CD14-positive monocyte (primary cell): Measurements from ENCODE around the gene FSTL1. TPM values are rescaled to one million over a fixed set of nuclear protein-coding genes. Genes with fewer than 3 reads are reported as not detected.

ENCODE experiments used
- DNase-seq, 3 donors: peaks; one replicate each; pipeline ENCODE4 v3.0.0-alpha.2; 2011 to 2022
- H2AFZ ChIP-seq: 2 replicates; pipeline ENCODE4 v1.6.0; 2012; ENCODE audit warnings: mild to moderate bottlenecking, low read depth, low read length, inconsistent platforms; ENCODE audit not compliant: insufficient read depth, poor library complexity, severe bottlenecking
- H3K27ac ChIP-seq, 2 donors: 1 replicate in 1 of 2; 2 replicates in 1 of 2; pipeline ENCODE4 v1.5.1; 2012 to 2013; ENCODE audit warnings: low read length in 2 of 2, control low read depth in 1 of 2, inconsistent platforms in 1 of 2, low read depth in 1 of 2, mild to moderate bottlenecking in 1 of 2
- H3K27me3 ChIP-seq, 2 donors: one replicate each; pipeline versions ENCODE4 v1.6.0 to v1.6.1; 2011 to 2013; ENCODE audit warnings: low read length in 2 of 2; ENCODE audit not compliant: control insufficient read depth in 2 of 2, insufficient read depth in 2 of 2
- H3K36me3 ChIP-seq, 2 donors: replicated peaks in 1 of 2; 1 replicate in 1 of 2; 2 replicates in 1 of 2; pipeline versions ENCODE4 v1.5.1 to v1.6.1; 2012 to 2013; ENCODE audit warnings: low read length in 2 of 2, control low read depth in 1 of 2, inconsistent platforms in 1 of 2, mild to moderate bottlenecking in 1 of 2; ENCODE audit not compliant: insufficient read depth in 2 of 2, control insufficient read depth in 1 of 2
- H3K4me1 ChIP-seq, 2 donors: 1 replicate in 1 of 2; 2 replicates in 1 of 2; pipeline versions ENCODE4 v1.5.1 to v1.6.1; 2012 to 2013; ENCODE audit warnings: low read length in 2 of 2, control low read depth in 1 of 2, inconsistent platforms in 1 of 2, mild to moderate bottlenecking in 1 of 2, moderate library complexity in 1 of 2; ENCODE audit not compliant: insufficient read depth in 2 of 2, control insufficient read depth in 1 of 2
- H3K4me2 ChIP-seq: replicated peaks from 2 replicates; pipeline ENCODE3; 2012; ENCODE audit warnings: low read length, moderate library complexity, mild to moderate bottlenecking; ENCODE audit not compliant: poor library complexity, severe bottlenecking; ENCODE audit errors: extremely low read depth
- H3K4me3 ChIP-seq, 3 experiments: fragments of 200-600 bp in 1 of 3; sonication (generic) in 1 of 3; replicated peaks in 1 of 3; 1 replicate in 2 of 3; 2 replicates in 1 of 3; pipeline ENCODE4 v1.5.1; 2011 to 2013; ENCODE audit warnings: low read length in 3 of 3, mild to moderate bottlenecking in 3 of 3, control low read depth in 2 of 3, low read depth in 2 of 3, inconsistent platforms in 1 of 3, moderate library complexity in 1 of 3
- H3K79me2 ChIP-seq: 2 replicates; pipeline ENCODE4 v1.6.0; 2012; ENCODE audit warnings: mild to moderate bottlenecking, control low read depth, inconsistent platforms, low read length, moderate library complexity; ENCODE audit not compliant: insufficient read depth
- H3K9ac ChIP-seq: 2 replicates; pipeline ENCODE4 v1.6.0; 2017; ENCODE audit warnings: low read length, mild to moderate bottlenecking; ENCODE audit not compliant: insufficient read depth, poor library complexity, severe bottlenecking
- H3K9me3 ChIP-seq, 2 donors: replicated peaks in 1 of 2; 1 replicate in 1 of 2; 2 replicates in 1 of 2; pipeline versions ENCODE4 v1.5.1 to v1.6.1; 2012 to 2013; ENCODE audit warnings: low read length in 2 of 2, control low read depth in 1 of 2; ENCODE audit not compliant: control insufficient read depth in 1 of 2, insufficient read depth in 1 of 2
- H4K20me1 ChIP-seq: 2 replicates; pipeline ENCODE4 v1.6.0; 2012; ENCODE audit warnings: mild to moderate bottlenecking, low read length, control low read depth, moderate library complexity; ENCODE audit not compliant: insufficient read depth
- H3K27ac Mint-ChIP-seq, 7 donors: one replicate each; pipeline ENCODE4 v1.8.0; 2020; ENCODE audit warnings: mild to moderate bottlenecking in 7 of 7, mixed read lengths in 7 of 7, moderate library complexity in 6 of 7, inconsistent platforms in 2 of 7
- H3K27me3 Mint-ChIP-seq, 3 donors: one replicate each; pipeline ENCODE4 v1.8.0; 2021 to 2022; ENCODE audit warnings: low read depth in 3 of 3, mild to moderate bottlenecking in 3 of 3, mixed read lengths in 3 of 3, moderate library complexity in 3 of 3, inconsistent platforms in 1 of 3
- H3K36me3 Mint-ChIP-seq, 2 donors: one replicate each; pipeline ENCODE4 v1.8.0; 2020; ENCODE audit warnings: mixed read lengths in 2 of 2, inconsistent platforms in 1 of 2, mild to moderate bottlenecking in 1 of 2
- H3K4me1 Mint-ChIP-seq: one replicate; pipeline ENCODE4 v1.8.0; 2020; ENCODE audit warnings: mild to moderate bottlenecking, mixed read lengths
- H3K4me3 Mint-ChIP-seq, 2 donors: one replicate each; pipeline ENCODE4 v1.8.0; 2020; ENCODE audit warnings: mild to moderate bottlenecking in 2 of 2, mixed read lengths in 2 of 2, moderate library complexity in 1 of 2
- H3K9me3 Mint-ChIP-seq, 7 donors: one replicate each; pipeline ENCODE4 v1.8.0; 2020 to 2022; ENCODE audit warnings: mixed read lengths in 7 of 7, mild to moderate bottlenecking in 6 of 7, moderate library complexity in 6 of 7, inconsistent platforms in 2 of 7
- CTCF ChIP-seq: fragments of 200-600 bp; IDR thresholded peaks from one replicate; pipeline ENCODE4 v1.8.0; 2022; ENCODE audit warnings: antibody characterized with exemption, mild to moderate bottlenecking
- WGBS: methylation state at CpG from one replicate; pipeline ENCODE4 v1.1.5; 2013; ENCODE audit warnings: missing lambda C conversion rate; ENCODE audit not compliant: insufficient coverage; 5-methylcytosine and 5-hydroxymethylcytosine counted together
- intact Hi-C, 2 donors: fragments of 100-400 bp; cut with micrococcal nuclease; formaldehyde crosslinking; loops; one replicate each; pipeline versions ENCODE4 v1.15.0 to v1.15.1; 2023
- polyA plus RNA-seq, 3 donors: library from polyadenylated mRNA; depleted of rRNA in 1 of 3; unstranded in 2 of 3; stranded (reverse) in 1 of 3; fragments of 300-500 nt in 2 of 3; fragments of >200 nt in 1 of 3; fragmentation: Illumina TruSeq in 2 of 3; gene quantifications; 1 replicate in 2 of 3; 2 replicates in 1 of 3; pipeline ENCODE4 v1.2.3, GENCODE V29; 2012 to 2021

FSTL1 gene
- polyA plus RNA-seq, 3 donors: 0.13 to 0.44 (median 0.29) TPM

- no peaks in the 10 kb centered on the region for H3K79me2 ChIP-seq
- Mint-ChIP-seq H3K27ac (no peak overlapping the region), H3K4me3 (no peak overlapping the region), H3K9me3 (no peaks in the 10 kb centered on the region), H3K36me3 (no peaks in the 10 kb centered on the region), H3K4me1 (peaks cover 13% of the 10 kb centered on the region), H3K27me3 (peaks cover 0 to 5% (median 0%) of the 10 kb centered on the region in 3 donors)
- no peak overlapping the region for H3K4me2 ChIP-seq
- H3K9ac ChIP-seq: no peak overlapping the region
- no peaks in the 10 kb centered on the region for H3K27me3 ChIP-seq
- H3K4me1 ChIP-seq: peaks cover 7 to 8% of the 10 kb centered on the region in 2 donors
- H4K20me1 ChIP-seq: no peaks in the 10 kb centered on the region
- DNase-seq: no peak
- H3K27ac ChIP-seq: no peak overlapping the region
- WGBS: no CpG with 5 or more reads among the region's 1 CpG
- no peaks in the 10 kb centered on the region for H3K36me3 ChIP-seq
- H2AFZ ChIP-seq: no peak overlapping the region
- no peak for TF ChIP-seq CTCF
- no peaks in the 10 kb centered on the region for H3K9me3 ChIP-seq
- no peak overlapping the region for H3K4me3 ChIP-seq
- intact Hi-C loops: no loop called here
Measured at GRCh38 chr3:120410541-120410940, 40.3 kb downstream of the FSTL1 start.

- H3K4me1 Mint-ChIP-seq: peaks cover 13% of the 10 kb centered on the region
- H3K4me2 ChIP-seq: no peak overlapping the region
- H3K36me3 Mint-ChIP-seq: no peaks in the 10 kb centered on the region
- H2AFZ ChIP-seq: no peak overlapping the region
- intact Hi-C loops: no loop called here
- H3K9me3 Mint-ChIP-seq: no peaks in the 10 kb centered on the region
- peaks cover 0 to 5% (median 0%) of the 10 kb centered on the region in 3 donors for H3K27me3 Mint-ChIP-seq
- peaks cover 7 to 8% of the 10 kb centered on the region in 2 donors for H3K4me1 ChIP-seq
- no peak for DNase-seq
- TF ChIP-seq CTCF: no peak
- H3K9ac ChIP-seq: no peak overlapping the region
- WGBS: no CpG with 5 or more reads among the region's 3 CpGs
- H3K79me2 ChIP-seq: no peaks in the 10 kb centered on the region
- no peaks in the 10 kb centered on the region for H4K20me1 ChIP-seq
- no peaks in the 10 kb centered on the region for H3K27me3 ChIP-seq
- H3K36me3 ChIP-seq: no peaks in the 10 kb centered on the region
- H3K4me3 Mint-ChIP-seq: no peak overlapping the region
- H3K4me3 ChIP-seq: no peak overlapping the region
- no peaks in the 10 kb centered on the region for H3K9me3 ChIP-seq
- no peak overlapping the region for H3K27ac ChIP-seq
- no peak overlapping the region for H3K27ac Mint-ChIP-seq
Measured at GRCh38 chr3:120410116-120410515, 40.7 kb downstream of the FSTL1 start.
